Measurements from ENCODE around the gene SMLR1. TPM values are rescaled to one million over a fixed set of nuclear protein-coding genes. Genes with fewer than 3 reads are reported as not detected.

SMLR1 gene
- total RNA-seq, 4 donors from 2014 or later = not detected

DNA sequence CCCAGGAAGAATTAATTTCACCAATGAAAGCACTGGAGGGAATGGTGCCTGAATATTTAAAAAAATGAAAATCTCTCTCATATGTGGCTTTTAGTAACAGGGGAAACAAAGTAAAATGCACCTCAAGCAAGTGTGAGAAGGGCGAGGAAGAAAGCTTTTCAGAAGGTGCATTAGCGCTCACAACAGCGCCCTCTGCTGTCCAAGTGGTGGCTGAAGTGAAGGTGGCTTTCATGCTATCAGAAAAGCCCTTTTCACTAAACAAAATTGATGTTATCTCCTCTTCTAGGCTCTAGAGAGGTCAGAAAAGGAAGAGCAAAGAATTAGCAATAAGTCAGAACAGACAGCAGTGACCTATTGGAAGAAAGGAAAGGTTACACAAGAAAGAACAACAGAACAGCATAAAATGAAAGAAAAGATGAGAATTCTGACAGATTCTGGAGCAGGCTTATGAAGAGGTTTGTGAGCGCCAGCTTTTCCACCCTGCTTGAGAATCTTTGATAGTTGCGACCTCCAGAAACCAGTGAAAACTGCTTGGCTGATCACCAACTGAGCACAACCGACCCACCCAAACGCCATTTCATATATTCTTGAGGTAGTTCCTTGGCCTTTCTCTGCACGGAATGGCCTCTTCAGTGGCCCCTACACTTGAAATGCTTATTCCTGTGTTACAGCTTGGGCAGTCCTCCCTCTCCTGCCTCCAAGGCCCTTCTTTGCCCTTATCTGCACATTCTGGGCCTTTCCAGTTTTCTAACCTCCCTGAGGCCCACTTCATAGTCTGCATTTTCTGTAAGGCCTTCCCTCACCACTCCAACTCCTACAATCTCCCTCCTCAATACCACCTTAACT is 45.3 kb downstream of the SMLR1 start:
- TF ChIP-seq, protein P1, sequence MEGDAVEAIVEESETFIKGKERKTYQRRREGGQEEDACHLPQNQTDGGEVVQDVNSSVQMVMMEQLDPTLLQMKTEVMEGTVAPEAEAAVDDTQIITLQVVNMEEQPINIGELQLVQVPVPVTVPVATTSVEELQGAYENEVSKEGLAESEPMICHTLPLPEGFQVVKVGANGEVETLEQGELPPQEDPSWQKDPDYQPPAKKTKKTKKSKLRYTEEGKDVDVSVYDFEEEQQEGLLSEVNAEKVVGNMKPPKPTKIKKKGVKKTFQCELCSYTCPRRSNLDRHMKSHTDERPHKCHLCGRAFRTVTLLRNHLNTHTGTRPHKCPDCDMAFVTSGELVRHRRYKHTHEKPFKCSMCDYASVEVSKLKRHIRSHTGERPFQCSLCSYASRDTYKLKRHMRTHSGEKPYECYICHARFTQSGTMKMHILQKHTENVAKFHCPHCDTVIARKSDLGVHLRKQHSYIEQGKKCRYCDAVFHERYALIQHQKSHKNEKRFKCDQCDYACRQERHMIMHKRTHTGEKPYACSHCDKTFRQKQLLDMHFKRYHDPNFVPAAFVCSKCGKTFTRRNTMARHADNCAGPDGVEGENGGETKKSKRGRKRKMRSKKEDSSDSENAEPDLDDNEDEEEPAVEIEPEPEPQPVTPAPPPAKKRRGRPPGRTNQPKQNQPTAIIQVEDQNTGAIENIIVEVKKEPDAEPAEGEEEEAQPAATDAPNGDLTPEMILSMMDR (IDR thresholded peaks at IDR 0.05) = no peak
- ATAC-seq (ENCODE audit: low FRiP score) (no peak), DNase-seq (ENCODE audit: low spot score) (peak; percentile 75)

DNA sequence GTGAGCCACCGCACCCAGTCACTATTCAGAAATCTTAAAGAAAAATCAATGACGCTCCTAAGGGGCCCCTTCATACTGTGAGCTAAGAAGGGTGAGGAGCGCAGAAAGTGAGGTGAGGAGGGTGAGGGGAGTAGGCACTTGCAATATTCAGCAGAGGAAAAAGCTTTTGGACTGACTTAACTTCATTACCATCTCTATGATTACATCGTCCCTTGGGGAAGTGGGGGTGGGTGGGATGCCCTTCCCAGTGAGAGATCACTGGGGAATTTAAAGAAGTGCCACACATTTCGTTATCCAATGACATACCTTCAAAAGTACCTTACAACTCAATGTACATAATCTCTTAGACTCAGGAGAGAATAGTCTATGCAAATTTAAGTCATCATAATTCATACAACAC is 46.5 kb downstream of the SMLR1 start:
- TF ChIP-seq, protein P1 (IDR thresholded peaks at IDR 0.05) = no peak

DNA sequence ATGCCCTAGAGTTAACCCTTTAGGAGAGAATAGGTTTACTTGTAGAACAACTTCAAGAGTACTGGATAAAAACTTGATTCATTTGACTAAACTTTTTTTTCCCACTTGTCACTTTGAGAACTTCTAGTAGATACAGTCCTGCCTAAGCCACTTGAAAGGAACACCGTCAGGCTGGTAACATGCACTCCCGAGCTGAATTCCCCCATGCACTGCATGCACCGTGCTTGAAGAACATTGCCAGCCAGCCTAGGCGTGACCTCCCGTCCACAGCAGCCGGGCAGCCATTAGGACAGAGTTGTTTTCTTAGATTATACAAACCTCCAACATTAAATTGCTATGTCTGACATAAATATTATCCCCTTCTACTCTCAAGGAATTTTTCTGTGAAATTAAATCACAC is 52.6 kb downstream of the SMLR1 start:
- TF ChIP-seq, protein P1 (IDR thresholded peaks at IDR 0.05) = no peak
- ATAC-seq (ENCODE audit: low FRiP score) = no peak
- no peak for DNase-seq (ENCODE audit: low spot score)

More for the DNA sequence above, 46.5 kb downstream of the SMLR1 start:
- no peak for ATAC-seq (ENCODE audit: low FRiP score)
- no peak for DNase-seq (ENCODE audit: low spot score)

DNA sequence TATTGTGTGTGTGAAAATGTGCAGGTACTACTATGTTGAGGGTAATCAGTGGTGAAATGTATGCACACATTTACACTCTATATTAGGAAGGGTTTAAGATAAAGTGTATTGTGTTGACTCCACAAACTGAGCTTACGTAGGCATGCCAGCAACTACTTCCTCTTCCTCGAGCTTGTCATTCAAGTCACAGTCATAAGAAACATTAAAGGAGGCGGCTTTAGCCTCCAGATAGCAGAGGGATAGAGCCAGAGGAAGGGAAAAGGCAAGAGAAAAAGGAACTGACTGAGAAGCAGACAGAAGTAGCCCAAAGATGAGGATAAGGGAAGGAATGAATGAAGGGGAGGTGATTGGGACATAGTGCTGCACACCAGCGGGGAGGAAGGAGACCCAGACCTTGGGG is 55.2 kb downstream of the SMLR1 start:
- TF ChIP-seq, protein P1 (IDR thresholded peaks at IDR 0.05) = no peak
- no peak for DNase-seq (ENCODE audit: low spot score)
- no peak for ATAC-seq (ENCODE audit: low FRiP score)

DNA sequence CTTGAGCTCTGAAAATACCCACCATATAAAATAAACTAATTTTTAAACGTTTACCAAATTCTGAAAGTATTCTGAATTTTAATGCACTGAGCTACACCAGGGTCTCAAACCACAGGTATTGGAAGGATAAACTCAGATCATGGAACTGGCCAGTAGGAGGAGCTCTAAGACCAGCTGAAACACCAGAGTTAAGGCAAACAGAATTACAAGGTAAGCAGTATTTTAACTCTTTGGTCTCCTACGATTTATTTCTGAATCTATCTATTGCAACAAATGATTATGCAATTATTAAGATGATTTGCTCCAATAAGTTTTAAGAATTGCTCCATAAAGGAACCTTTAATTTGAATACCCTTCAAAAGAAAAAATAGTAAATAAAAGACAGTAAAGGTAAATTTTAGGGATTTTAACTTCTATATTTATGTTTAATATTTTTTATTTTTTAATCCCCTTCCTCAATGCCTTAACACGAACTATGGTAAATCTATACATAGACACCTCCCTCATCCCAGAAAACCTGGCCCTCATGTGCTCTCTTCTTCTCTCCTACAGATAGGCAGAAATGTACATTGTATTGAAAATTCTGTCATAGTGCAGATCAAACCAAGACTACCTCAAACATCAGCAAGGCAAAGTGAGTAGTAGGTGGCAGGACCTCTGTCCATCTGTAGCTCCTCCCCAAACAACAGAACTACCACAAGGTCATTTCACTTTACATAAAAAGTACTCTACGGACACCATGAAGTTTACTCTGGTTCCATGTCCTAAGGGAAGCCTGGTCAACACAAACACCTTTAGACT is 58.4 kb downstream of the SMLR1 start:
- TF ChIP-seq, protein P1 (IDR thresholded peaks at IDR 0.05) = peak in 2 of 3 donors; percentile 71 to 76
- DNase-seq (ENCODE audit: low spot score) = peak; percentile 57
- peak; percentile 77 for ATAC-seq (ENCODE audit: low FRiP score)

Other genes starting within 250 kb of the SMLR1 start
- 100 to 1,000 TPM; 104 to 317 (median 144) TPM for gene EPB41L2, start 235.8 kb downstream of the SMLR1 start, total RNA-seq